Fibroblast of skin of left quadriceps (primary cell): ENCODE results near the gene HTR3A.
"Not testable (repeated sequence)": the region's sequence is repeated elsewhere in the genome, so short reads cannot be mapped to it uniquely, and the experiment has no call there.

Source experiments
- DNase-seq, 2 experiments: peaks; one replicate each; pipeline ENCODE4 v3.0.0-alpha.2; 2013; ENCODE audit warnings: low read depth in 2 of 2

Gene HTR3A

GRCh38 chr11:113974741-113975470, at the start of gene HTR3A:
Gene HTR3A (plus strand): TSS chr11:113975108. CDS start chr11:113975326, 218 bp downstream.
- no peak for DNase-seq

- no peak for DNase-seq
These were observed 48.4 kb upstream of the HTR3A start for GRCh38 chr11:113926273-113927197.

GRCh38 chr11:113928311-113928710, 46.6 kb upstream of the HTR3A start:
- DNase-seq, result no peak

- DNase-seq, result no peak
These were observed 42.1 kb upstream of the HTR3A start for GRCh38 chr11:113932788-113933187.

GRCh38 chr11:113934193-113934592, 40.7 kb upstream of the HTR3A start:
- DNase-seq, result not testable (repeated sequence)

- DNase-seq, result no peak
These were observed 40.1 kb upstream of the HTR3A start for GRCh38 chr11:113934761-113935160.

GRCh38 chr11:113935858-113936257, 39.0 kb upstream of the HTR3A start:
- DNase-seq, result no peak

GRCh38 chr11:113937918-113938317, 37.0 kb upstream of the HTR3A start:
- DNase-seq, result no peak

GRCh38 chr11:113942256-113942655, 32.7 kb upstream of the HTR3A start:
- no peak for DNase-seq

- DNase-seq, result not testable (repeated sequence)
These were observed 28.7 kb upstream of the HTR3A start for GRCh38 chr11:113946162-113946561.

GRCh38 chr11:113947994-113948393, 26.9 kb upstream of the HTR3A start:
- DNase-seq, result no peak

- DNase-seq, result no peak
These were observed 25.0 kb upstream of the HTR3A start for GRCh38 chr11:113949891-113950290.

GRCh38 chr11:113951537-113951936, 23.4 kb upstream of the HTR3A start:
- no peak for DNase-seq

- DNase-seq, result no peak
These were observed 22.8 kb upstream of the HTR3A start for GRCh38 chr11:113952070-113952469.

- no peak for DNase-seq
These were observed 22.3 kb upstream of the HTR3A start for GRCh38 chr11:113952588-113952987.

GRCh38 chr11:113954235-113954634, 20.7 kb upstream of the HTR3A start:
- DNase-seq, result no peak

- no peak for DNase-seq
These were observed 17.9 kb upstream of the HTR3A start for GRCh38 chr11:113956986-113957385.

GRCh38 chr11:113960702-113961330, 14.1 kb upstream of the HTR3A start:
- no peak for DNase-seq

- no peak for DNase-seq
These were observed 7.5 kb upstream of the HTR3A start for GRCh38 chr11:113967361-113967760.

- DNase-seq, result no peak
These were observed 3.3 kb upstream of the HTR3A start for GRCh38 chr11:113971506-113972195.

GRCh38 chr11:113977071-113977490, 2.2 kb downstream of the HTR3A start:
- no peak for DNase-seq

GRCh38 chr11:113977701-113978100, 2.8 kb downstream of the HTR3A start:
- no peak for DNase-seq
